K562 (cell line): ENCODE measurements around the gene POU2F1. TPM values are rescaled to one million over a fixed set of nuclear protein-coding genes. Genes with fewer than 3 reads are reported as not detected.

Experiments used
- ATAC-seq: fragments of 200-7000 bp; cut with Tn5 transposase; 3 replicates; pipeline ENCODE4 v1.9.1; 2020; ENCODE audit warnings: moderate library complexity
- BruUV-seq: library from RNA; stranded (reverse); fragments of 400-500 nt; replicated peaks from 2 replicates; lab custom pipeline; 2021; lab: Mats Ljungman, UMichigan
- CTCF ChIA-PET: fragments of 300-600 bp; formaldehyde crosslinking; extraction: SDS; loops from one replicate; lab custom pipeline; 2021; ENCODE audit warnings: low intra/inter-chr PET ratio; lab: Yijun Ruan, JAX
- POLR2A ChIA-PET: fragments of 300-600, 350-650 bp; sonication (Branson Sonifier 250); formaldehyde crosslinking; extraction: SDS; loops from one replicate; lab custom pipeline; 2021; ENCODE audit warnings: antibody characterized with exemption, inconsistent platforms; lab: Yijun Ruan, JAX
- DNase-seq, 4 experiments: peaks; one replicate each; pipeline versions ENCODE4 v3.0.0 to v3.0.0-alpha.2; 2011 to 2018; ENCODE audit warnings: low spot score in 3 of 4, mixed read lengths in 3 of 4; ENCODE audit errors: extremely low read depth in 1 of 4
- FAIRE-seq: peaks from 2 replicates; lab custom pipeline; 2011; peaks lifted over from hg19 to GRCh38; lab: Jason Lieb, UNC
- H2AFZ ChIP-seq: 2 replicates; pipeline ENCODE4 v1.6.0; 2011; ENCODE audit warnings: low read depth, low read length, control low read depth, inconsistent platforms
- H3K27ac ChIP-seq: fragments of 200-600 bp; 3 replicates; pipeline ENCODE4 v1.8.0; 2011; ENCODE audit warnings: low read depth, mild to moderate bottlenecking, control low read depth, inconsistent platforms, low read length, moderate library complexity, mixed read lengths; ENCODE audit errors: extremely low read depth
- H3K27me3 ChIP-seq, 2 experiments: fragments of 300-600 bp in 1 of 2; 2 replicates in 1 of 2; 3 replicates in 1 of 2; pipeline versions ENCODE4 v1.6.0 to v1.8.0; 2011; ENCODE audit warnings: inconsistent platforms in 2 of 2, low read length in 2 of 2, mild to moderate bottlenecking in 1 of 2, mixed read lengths in 1 of 2, moderate library complexity in 1 of 2; ENCODE audit not compliant: control insufficient read depth in 2 of 2, insufficient read depth in 2 of 2
- H3K36me3 ChIP-seq: fragments of 300-600 bp; 3 replicates; pipeline ENCODE4 v1.8.0; 2011; ENCODE audit warnings: mild to moderate bottlenecking, low read length, inconsistent platforms; ENCODE audit not compliant: control insufficient read depth, insufficient read depth
- H3K4me1 ChIP-seq, 2 experiments: fragments of 200-600 bp in 1 of 2; replicated peaks in 1 of 2; 2 replicates in 1 of 2; 3 replicates in 1 of 2; pipeline versions ENCODE4 v1.5.1 to v1.8.0; 2011; ENCODE audit warnings: inconsistent platforms in 2 of 2, low read length in 2 of 2, mild to moderate bottlenecking in 1 of 2, mixed read lengths in 1 of 2, moderate library complexity in 1 of 2; ENCODE audit not compliant: control insufficient read depth in 2 of 2, insufficient read depth in 2 of 2
- H3K4me2 ChIP-seq: 2 replicates; pipeline ENCODE4 v1.6.1; 2011; ENCODE audit warnings: low read length, control low read depth, inconsistent platforms, mixed read lengths; ENCODE audit not compliant: insufficient read depth
- H3K4me3 ChIP-seq: fragments of 200-600 bp; sonication (generic), shearing (Covaris generic); 2 replicates; pipeline ENCODE4 v1.5.1; 2016; ENCODE audit warnings: control low read depth, inconsistent platforms
- H3K79me2 ChIP-seq: fragments of 200-600 bp; 3 replicates; pipeline ENCODE4 v1.8.0; 2011; ENCODE audit warnings: low read length, inconsistent platforms; ENCODE audit not compliant: control insufficient read depth, insufficient read depth
- H3K9ac ChIP-seq, 2 experiments: 2 replicates each; pipeline versions ENCODE4 v1.6.0 to v1.6.1; 2011; ENCODE audit warnings: low read depth in 2 of 2, low read length in 2 of 2, control low read depth in 1 of 2, inconsistent platforms in 1 of 2, mild to moderate bottlenecking in 1 of 2, mixed read lengths in 1 of 2; ENCODE audit not compliant: insufficient read depth in 1 of 2
- H3K9me1 ChIP-seq: one replicate; pipeline ENCODE4 v1.6.0; 2011; ENCODE audit warnings: inconsistent platforms, mild to moderate bottlenecking, low read length, moderate library complexity; ENCODE audit not compliant: control insufficient read depth, insufficient read depth
- H3K9me3 ChIP-seq: replicated peaks from 2 replicates; pipeline ENCODE4 v1.5.1; 2011; ENCODE audit warnings: low read depth, low read length, inconsistent platforms; ENCODE audit not compliant: control insufficient read depth, insufficient read depth
- H4K20me1 ChIP-seq: replicated peaks from 2 replicates; pipeline ENCODE4 v1.6.1; 2011; ENCODE audit warnings: low read length, inconsistent platforms, mixed read lengths; ENCODE audit not compliant: control insufficient read depth, insufficient read depth
- IRF2 ChIP-seq: sonication (generic); formaldehyde crosslinking; IDR thresholded peaks from 2 replicates; pipeline ENCODE4 v1.8.1; 2022; ENCODE audit warnings: mild to moderate bottlenecking, missing genetic modification reagents
- NUFIP1 ChIP-seq: fragments of 450-650 bp; IDR thresholded peaks from 2 replicates; pipeline ENCODE4 v1.6.1; 2018; ENCODE audit not compliant: partially characterized antibody
- TAF15 ChIP-seq: fragments of 200-400 bp; formaldehyde crosslinking; IDR thresholded peaks from 2 replicates; pipeline ENCODE4 v1.6.1; 2017; ENCODE audit warnings: mild to moderate bottlenecking, low read depth, low read length, moderate library complexity
- ZNF121 ChIP-seq: sonication (generic); formaldehyde crosslinking; conservative IDR thresholded peaks from 2 replicates; pipeline ENCODE4 v1.8.0; 2022; ENCODE audit warnings: missing genetic modification reagents
- ZNF146 ChIP-seq: IDR thresholded peaks from one replicate; pipeline ENCODE4 v1.6.1; 2018; ENCODE audit warnings: missing compliant biosample characterization; ENCODE audit not compliant: unreplicated experiment
- WGBS: fragments of 100-300 bp; shearing (Covaris generic); methylation state at CpG from one replicate; pipeline ENCODE4 v1.1.6; 2016; ENCODE audit warnings: low coverage, mixed read lengths; ENCODE audit not compliant: insufficient coverage; ENCODE audit errors: missing lambda C conversion rate; 5-methylcytosine and 5-hydroxymethylcytosine counted together
- in situ Hi-C: fragments of 300-500 bp; cut with MboI; formaldehyde crosslinking; loops from 4 replicates; pipeline ENCODE4 v1.15.0; 2018; ENCODE audit warnings: inconsistent platforms, mixed read lengths
- intact Hi-C: fragments of 100-400 bp; cut with micrococcal nuclease; formaldehyde crosslinking; loops from 2 replicates; pipeline ENCODE4 v1.14.2; 2022
- polyA plus RNA-seq, 8 experiments: library from polyadenylated mRNA; depleted of rRNA in 4 of 8; stranded (reverse) in 5 of 8; unstranded in 3 of 8; fragments of >200 nt; fragmentation: Nextera tagmentation in 2 of 8; fragmentation: Illumina TruSeq in 1 of 8; extraction: Ambion mirVana in 2 of 8; extraction: Trizol in 1 of 8; gene quantifications; 2 replicates each; pipeline versions ENCODE4 v1.2.1 to v1.2.3, GENCODE V29; 2011 to 2014; ENCODE audit warnings: inconsistent platforms in 1 of 8, missing spikeins in 1 of 8
- total RNA-seq, 7 experiments: library from RNA; depleted of rRNA in 6 of 7; stranded (reverse); fragments of >200 nt in 6 of 7; fragmentation: Illumina TruSeq in 2 of 7; extraction: Trizol in 2 of 7; gene quantifications; 2 replicates each; pipeline versions ENCODE4 v1.2.1 to v1.2.3, GENCODE V29; 2011 to 2021; ENCODE audit warnings: low replicate concordance in 1 of 7
- TF ChIP-seq, protein P1 (sequence below), 2 experiments: fragments of 450-650 bp; IDR thresholded peaks; 2 replicates each; pipeline ENCODE4 v1.6.1; 2018; ENCODE audit warnings: mild to moderate bottlenecking in 2 of 2, low read depth in 1 of 2; ENCODE audit not compliant: partially characterized antibody in 2 of 2

POU2F1 gene
- total and polyA plus RNA-seq, 9 of the 15 experiments (the other 6 are each of a cell fraction or from before 2014, with no cell fraction given), result 2.6 to 22.3 (median 8.8) TPM

DNA sequence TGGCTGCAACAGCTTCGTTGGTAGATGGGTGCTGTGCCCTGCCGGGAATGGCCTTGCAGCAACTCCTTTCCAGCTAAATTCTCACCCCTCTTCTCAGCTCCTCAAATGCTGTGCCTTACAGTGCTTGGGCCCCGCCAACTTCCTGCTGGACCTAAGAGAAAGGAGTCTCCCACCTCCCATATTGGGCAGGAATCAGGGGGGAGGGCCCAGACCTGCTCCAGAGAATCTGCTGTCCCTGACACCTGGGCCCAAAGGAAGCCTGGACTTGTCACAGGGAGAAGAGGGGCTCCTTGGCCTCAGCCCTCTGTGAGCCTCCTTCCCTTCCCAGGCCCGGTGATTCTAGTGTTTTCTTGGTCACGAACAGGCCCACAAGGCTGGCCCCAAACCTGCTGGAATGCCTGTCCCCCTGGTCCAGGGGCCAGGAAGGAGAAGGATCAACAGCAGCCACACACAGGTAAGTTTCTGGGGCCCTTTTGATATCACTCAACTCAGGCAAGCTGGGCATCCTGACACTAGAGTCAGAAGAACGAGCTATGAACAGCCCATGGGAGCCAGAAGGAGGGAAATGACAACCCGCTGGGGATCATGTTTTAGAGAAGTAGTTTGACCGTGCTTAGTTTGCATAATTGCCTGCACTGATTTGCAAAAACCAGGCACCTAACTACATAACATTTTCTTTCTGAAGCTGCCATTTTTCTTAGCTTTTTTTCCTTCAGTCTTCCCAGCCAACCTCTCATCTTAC lies 211.4 kb downstream of the POU2F1 start:
- FAIRE-seq, result no peak
- DNase-seq, result no peak

More for the DNA sequence above, 211.4 kb downstream of the POU2F1 start:
- Histone ChIP-seq H3K27ac (no peak overlapping the region), H3K9ac (peak overlapping the region in 1 of 2 experiments; percentile 3; a peak in 1 of 4 replicates), H3K4me1 (peaks cover 6 to 8% of the 10 kb centered on the region in 2 experiments; a peak in 4 of 5 replicates), H3K9me1 (no peaks in the 10 kb centered on the region), H3K27me3 (no peaks in the 10 kb centered on the region), H3K36me3 (no peaks in the 10 kb centered on the region), H2AFZ (no peak overlapping the region), H4K20me1 (no peaks in the 10 kb centered on the region), H3K79me2 (no peaks in the 10 kb centered on the region), H3K9me3 (no peaks in the 10 kb centered on the region), H3K4me3 (no peak overlapping the region), H3K4me2 (no peak overlapping the region)
- ChIA-PET CTCF (no interaction called here), POLR2A (interaction anchor here (0.6 to 1.2 kb wide), 4 partner anchors 8 to 207 kb away, joined by 3 to 4 read pairs (median 4); no protein-coding TSS in a partner anchor)
- intact Hi-C loops (no loop called here), in situ Hi-C loops (no loop called here)
- no peak for TF ChIP-seq ZNF121 (CRISPR knock-in tag)
- TF ChIP-seq IRF2 (CRISPR knock-in tag), result no peak
- TF ChIP-seq, protein P1, sequence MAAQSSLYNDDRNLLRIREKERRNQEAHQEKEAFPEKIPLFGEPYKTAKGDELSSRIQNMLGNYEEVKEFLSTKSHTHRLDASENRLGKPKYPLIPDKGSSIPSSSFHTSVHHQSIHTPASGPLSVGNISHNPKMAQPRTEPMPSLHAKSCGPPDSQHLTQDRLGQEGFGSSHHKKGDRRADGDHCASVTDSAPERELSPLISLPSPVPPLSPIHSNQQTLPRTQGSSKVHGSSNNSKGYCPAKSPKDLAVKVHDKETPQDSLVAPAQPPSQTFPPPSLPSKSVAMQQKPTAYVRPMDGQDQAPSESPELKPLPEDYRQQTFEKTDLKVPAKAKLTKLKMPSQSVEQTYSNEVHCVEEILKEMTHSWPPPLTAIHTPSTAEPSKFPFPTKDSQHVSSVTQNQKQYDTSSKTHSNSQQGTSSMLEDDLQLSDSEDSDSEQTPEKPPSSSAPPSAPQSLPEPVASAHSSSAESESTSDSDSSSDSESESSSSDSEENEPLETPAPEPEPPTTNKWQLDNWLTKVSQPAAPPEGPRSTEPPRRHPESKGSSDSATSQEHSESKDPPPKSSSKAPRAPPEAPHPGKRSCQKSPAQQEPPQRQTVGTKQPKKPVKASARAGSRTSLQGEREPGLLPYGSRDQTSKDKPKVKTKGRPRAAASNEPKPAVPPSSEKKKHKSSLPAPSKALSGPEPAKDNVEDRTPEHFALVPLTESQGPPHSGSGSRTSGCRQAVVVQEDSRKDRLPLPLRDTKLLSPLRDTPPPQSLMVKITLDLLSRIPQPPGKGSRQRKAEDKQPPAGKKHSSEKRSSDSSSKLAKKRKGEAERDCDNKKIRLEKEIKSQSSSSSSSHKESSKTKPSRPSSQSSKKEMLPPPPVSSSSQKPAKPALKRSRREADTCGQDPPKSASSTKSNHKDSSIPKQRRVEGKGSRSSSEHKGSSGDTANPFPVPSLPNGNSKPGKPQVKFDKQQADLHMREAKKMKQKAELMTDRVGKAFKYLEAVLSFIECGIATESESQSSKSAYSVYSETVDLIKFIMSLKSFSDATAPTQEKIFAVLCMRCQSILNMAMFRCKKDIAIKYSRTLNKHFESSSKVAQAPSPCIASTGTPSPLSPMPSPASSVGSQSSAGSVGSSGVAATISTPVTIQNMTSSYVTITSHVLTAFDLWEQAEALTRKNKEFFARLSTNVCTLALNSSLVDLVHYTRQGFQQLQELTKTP (IDR thresholded peaks at IDR 0.05; ENCODE audit: low read depth in 1 of 2, partially characterized antibody in 2 of 2), result no peak
- TF ChIP-seq NUFIP1, result no peak
- TF ChIP-seq ZNF146, result no peak
- no peak for TF ChIP-seq TAF15
- WGBS, result 31% methylated on average over 8 of the region's 8 CpGs
- no peak for ATAC-seq
- BruUV-seq, result no TSS peak
